Activated effector memory CD4-positive, alpha-beta T cell treated with Interleukin-2 at 50 U/mL for 16 hours (primary cell): ENCODE measurements around the gene MYO9A.

Experiments
- DNase-seq: peaks from one replicate; pipeline ENCODE4 v3.0.0-alpha.2; 2020

The MYO9A gene

GRCh38 chr15:72118017-72118978 is at the start of gene MYO9A, which contains the start of gene SENP8:
TSS of gene MYO9A (minus strand) at chr15:72118150. CDS start at chr15:72046563, 71,587 bp downstream.
TSS of gene SENP8 (plus strand) at chr15:72118403. CDS start at chr15:72139624, 21,221 bp downstream.
- DNase-seq: peak; percentile 98

GRCh38 chr15:72167445-72167844 is 49.5 kb upstream of the MYO9A start:
- DNase-seq: no peak

GRCh38 chr15:72166716-72167417 is 48.9 kb upstream of the MYO9A start:
- no peak for DNase-seq

GRCh38 chr15:72163719-72164118 is 45.8 kb upstream of the MYO9A start:
- DNase-seq: no peak

- DNase-seq: no peak
Measured at GRCh38 chr15:72162569-72162968, 44.6 kb upstream of the MYO9A start.

GRCh38 chr15:72161361-72162132 is 43.6 kb upstream of the MYO9A start:
- DNase-seq: no peak

GRCh38 chr15:72160696-72161245 is 42.8 kb upstream of the MYO9A start:
- DNase-seq: no peak

GRCh38 chr15:72156928-72157327 is 39.0 kb upstream of the MYO9A start:
- no peak for DNase-seq

- peak; percentile 65 for DNase-seq
Measured at GRCh38 chr15:72155635-72156616, 38.0 kb upstream of the MYO9A start.

- DNase-seq: no peak
Measured at GRCh38 chr15:72155003-72155621, 37.2 kb upstream of the MYO9A start.

- no peak for DNase-seq
Measured at GRCh38 chr15:72154316-72154715, 36.4 kb upstream of the MYO9A start.

- no peak for DNase-seq
Measured at GRCh38 chr15:72153269-72154000, 35.5 kb upstream of the MYO9A start.

GRCh38 chr15:72147418-72147817 is 29.5 kb upstream of the MYO9A start:
- DNase-seq: no peak

- DNase-seq: no peak
Measured at GRCh38 chr15:72146934-72147333, 29.0 kb upstream of the MYO9A start.

- DNase-seq: no peak
Measured at GRCh38 chr15:72146221-72146620, 28.3 kb upstream of the MYO9A start.

- no peak for DNase-seq
Measured at GRCh38 chr15:72141171-72142084, 23.5 kb upstream of the MYO9A start.

GRCh38 chr15:72140088-72140487 is 22.1 kb upstream of the MYO9A start:
- no peak for DNase-seq

- no peak for DNase-seq
Measured at GRCh38 chr15:72139667-72140066, 21.7 kb upstream of the MYO9A start.
